Measurements from ENCODE around the gene TPP2.

The TPP2 gene

DNA sequence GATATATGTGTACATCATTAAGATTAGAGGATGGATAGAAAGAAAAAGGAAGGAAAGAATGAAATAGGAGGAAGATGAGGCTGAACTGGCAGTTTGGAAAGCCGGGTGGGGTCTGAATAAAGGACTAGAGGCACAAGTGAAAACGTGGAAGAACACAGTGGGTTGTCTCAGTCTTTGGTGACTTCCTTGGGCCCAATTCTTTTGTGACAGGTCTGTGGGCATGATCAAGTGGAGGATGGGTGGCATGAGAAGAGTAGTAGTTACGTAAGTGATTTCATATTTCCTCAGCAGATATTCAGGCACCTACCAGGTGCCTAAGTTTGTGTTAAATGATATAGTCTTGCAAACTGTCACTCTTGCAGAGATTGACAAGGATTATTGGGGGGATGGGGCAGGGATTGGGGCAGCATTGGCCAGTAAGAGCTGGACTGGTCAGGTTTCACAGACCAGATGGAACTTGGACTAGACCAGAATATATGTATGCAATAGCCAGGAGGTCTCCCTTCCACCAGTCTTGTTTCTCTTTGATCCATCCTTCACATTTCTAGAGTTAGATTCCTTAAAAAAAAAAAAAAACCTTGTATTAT is 2.7 kb downstream of the TPP2 start:
- no peak overlapping the region for H3K27ac ChIP-seq
- ChIA-PET POLR2A (ENCODE audit: low non-redundant PET) (no interaction called here), CTCF (interaction anchor here (0.9 kb wide), 1 partner anchor 402 kb away, joined by 3 read pairs; no protein-coding TSS in a partner anchor)
- TF ChIP-seq, protein P1, sequence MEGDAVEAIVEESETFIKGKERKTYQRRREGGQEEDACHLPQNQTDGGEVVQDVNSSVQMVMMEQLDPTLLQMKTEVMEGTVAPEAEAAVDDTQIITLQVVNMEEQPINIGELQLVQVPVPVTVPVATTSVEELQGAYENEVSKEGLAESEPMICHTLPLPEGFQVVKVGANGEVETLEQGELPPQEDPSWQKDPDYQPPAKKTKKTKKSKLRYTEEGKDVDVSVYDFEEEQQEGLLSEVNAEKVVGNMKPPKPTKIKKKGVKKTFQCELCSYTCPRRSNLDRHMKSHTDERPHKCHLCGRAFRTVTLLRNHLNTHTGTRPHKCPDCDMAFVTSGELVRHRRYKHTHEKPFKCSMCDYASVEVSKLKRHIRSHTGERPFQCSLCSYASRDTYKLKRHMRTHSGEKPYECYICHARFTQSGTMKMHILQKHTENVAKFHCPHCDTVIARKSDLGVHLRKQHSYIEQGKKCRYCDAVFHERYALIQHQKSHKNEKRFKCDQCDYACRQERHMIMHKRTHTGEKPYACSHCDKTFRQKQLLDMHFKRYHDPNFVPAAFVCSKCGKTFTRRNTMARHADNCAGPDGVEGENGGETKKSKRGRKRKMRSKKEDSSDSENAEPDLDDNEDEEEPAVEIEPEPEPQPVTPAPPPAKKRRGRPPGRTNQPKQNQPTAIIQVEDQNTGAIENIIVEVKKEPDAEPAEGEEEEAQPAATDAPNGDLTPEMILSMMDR (conservative IDR thresholded peaks at IDR 0.05; ENCODE audit: low read depth), result no peak
- no peak for DNase-seq (ENCODE audit: low spot score)

- CTCF ChIA-PET, result interaction anchor here (0.5 kb wide), 1 partner anchor 18 kb away, joined by 4 read pairs; no protein-coding TSS in a partner anchor
- TF ChIP-seq, protein P1 (conservative IDR thresholded peaks at IDR 0.05; ENCODE audit: low read depth), result no peak
- POLR2A ChIA-PET (ENCODE audit: low non-redundant PET), result no interaction called here
- DNase-seq (ENCODE audit: low spot score), result no peak
- no peak overlapping the region for H3K27ac ChIP-seq
Observed at GRCh38 chr13:102606537-102607309, 9.9 kb downstream of the TPP2 start.

GRCh38 chr13:102608974-102609373 is 12.2 kb downstream of the TPP2 start:
- ChIA-PET CTCF (interaction anchor here (0.5 to 0.7 kb wide), 3 partner anchors 51 to 103 kb away, joined by 3 to 4 read pairs (median 3); no protein-coding TSS in a partner anchor), POLR2A (ENCODE audit: low non-redundant PET) (no interaction called here)
- TF ChIP-seq, protein P1 (conservative IDR thresholded peaks at IDR 0.05; ENCODE audit: low read depth), result no peak
- no peak overlapping the region for H3K27ac ChIP-seq
- DNase-seq (ENCODE audit: low spot score), result no peak

- no peak for DNase-seq (ENCODE audit: low spot score)
- POLR2A ChIA-PET (ENCODE audit: low non-redundant PET), result no interaction called here
- CTCF ChIA-PET, result no interaction called here
- no peak overlapping the region for H3K27ac ChIP-seq
- TF ChIP-seq, protein P1 (conservative IDR thresholded peaks at IDR 0.05; ENCODE audit: low read depth), result no peak
Observed at GRCh38 chr13:102609696-102610095, 12.9 kb downstream of the TPP2 start.

- ChIA-PET CTCF (interaction anchor here (0.6 kb wide), 1 partner anchor 71 kb away, joined by 3 read pairs; no protein-coding TSS in a partner anchor), POLR2A (ENCODE audit: low non-redundant PET) (no interaction called here)
- DNase-seq (ENCODE audit: low spot score), result no peak
- TF ChIP-seq, protein P1 (conservative IDR thresholded peaks at IDR 0.05; ENCODE audit: low read depth), result no peak
- no peak overlapping the region for H3K27ac ChIP-seq
Observed at GRCh38 chr13:102610296-102610895, 13.6 kb downstream of the TPP2 start.

- no peak for DNase-seq (ENCODE audit: low spot score)
- CTCF ChIA-PET, result interaction anchor here (0.6 kb wide), 1 partner anchor 19 kb away, joined by 3 read pairs; no protein-coding TSS in a partner anchor
- TF ChIP-seq, protein P1 (conservative IDR thresholded peaks at IDR 0.05; ENCODE audit: low read depth), result no peak
- H3K27ac ChIP-seq, result no peak overlapping the region
- POLR2A ChIA-PET (ENCODE audit: low non-redundant PET), result no interaction called here
Observed at GRCh38 chr13:102617697-102618350, 21.0 kb downstream of the TPP2 start.

Measured in RWPE1 (cell line).